ENCODE results near the gene CCDC68. TPM values are rescaled to one million over a fixed set of nuclear protein-coding genes. Genes with fewer than 3 reads are reported as not detected.
"Not testable (repeated sequence)": the region's sequence is repeated elsewhere in the genome, so short reads cannot be mapped to it uniquely, and the experiment has no call there.

CCDC68 gene
- total RNA-seq, 1 donor from 2014 or later = 5.1 TPM

GRCh38 chr18:54968807-54969206 is 9.5 kb upstream of the CCDC68 start:
- no peak overlapping the region for H3K4me3 ChIP-seq
- H3K36me3 ChIP-seq = no peaks in the 10 kb centered on the region
- no peak overlapping the region for H3K27ac ChIP-seq (replicated peaks)
- DNase-seq = no peak
- H3K9me3 ChIP-seq (replicated peaks) = peaks cover 9% of the 10 kb centered on the region
- intact Hi-C loops (cut with micrococcal nuclease) = no loop called here
- no peak for TF ChIP-seq CTCF (IDR thresholded peaks at IDR 0.05; ENCODE audit: borderline replicate concordance)
- H3K4me1 ChIP-seq = no peaks in the 10 kb centered on the region
- H3K27me3 ChIP-seq (ENCODE audit: low read depth) = peaks cover 5% of the 10 kb centered on the region

- H3K4me1 ChIP-seq; H3K27ac ChIP-seq (replicated peaks); DNase-seq; H3K27me3 ChIP-seq (ENCODE audit: low read depth); H3K4me3 ChIP-seq; H3K36me3 ChIP-seq; intact Hi-C loops (cut with micrococcal nuclease); H3K9me3 ChIP-seq (replicated peaks): not testable (repeated sequence)
Measured at GRCh38 chr18:54968237-54968636, 9.0 kb upstream of the CCDC68 start.

- Histone ChIP-seq H3K27ac (replicated peaks) (no peak overlapping the region), H3K27me3 (ENCODE audit: low read depth) (peaks cover 5% of the 10 kb centered on the region), H3K9me3 (replicated peaks) (peaks cover 9% of the 10 kb centered on the region), H3K4me3 (no peak overlapping the region), H3K4me1 (no peaks in the 10 kb centered on the region), H3K36me3 (no peaks in the 10 kb centered on the region)
- DNase-seq = no peak
- intact Hi-C loops (cut with micrococcal nuclease) = no loop called here
- no peak for TF ChIP-seq CTCF (IDR thresholded peaks at IDR 0.05; ENCODE audit: borderline replicate concordance)
Measured at GRCh38 chr18:54967786-54968185, 8.5 kb upstream of the CCDC68 start.

- peaks cover 3% of the 10 kb centered on the region for H3K4me1 ChIP-seq
- intact Hi-C loops (cut with micrococcal nuclease) = no loop called here
- no peak for DNase-seq
- H3K4me3 ChIP-seq = no peak overlapping the region
- no peaks in the 10 kb centered on the region for H3K36me3 ChIP-seq
- H3K27ac ChIP-seq (replicated peaks) = no peak overlapping the region
- peaks cover 23% of the 10 kb centered on the region for H3K27me3 ChIP-seq (ENCODE audit: low read depth)
- H3K9me3 ChIP-seq (replicated peaks) = no peaks in the 10 kb centered on the region
- TF ChIP-seq CTCF (IDR thresholded peaks at IDR 0.05; ENCODE audit: borderline replicate concordance) = no peak
Measured at GRCh38 chr18:54964741-54965140, 5.5 kb upstream of the CCDC68 start.

- Histone ChIP-seq H3K4me3 (no peak overlapping the region), H3K27ac (replicated peaks) (no peak overlapping the region), H3K27me3 (ENCODE audit: low read depth) (peaks cover 33% of the 10 kb centered on the region), H3K9me3 (replicated peaks) (no peaks in the 10 kb centered on the region), H3K36me3 (no peaks in the 10 kb centered on the region), H3K4me1 (peaks cover 13% of the 10 kb centered on the region)
- intact Hi-C loops (cut with micrococcal nuclease) = no loop called here
- TF ChIP-seq CTCF (IDR thresholded peaks at IDR 0.05; ENCODE audit: borderline replicate concordance) = no peak
- DNase-seq = no peak
Measured at GRCh38 chr18:54962919-54963645, 3.8 kb upstream of the CCDC68 start.

- DNase-seq = no peak
- H3K27ac ChIP-seq (replicated peaks) = no peak overlapping the region
- intact Hi-C loops (cut with micrococcal nuclease) = no loop called here
- no peak overlapping the region for H3K4me3 ChIP-seq
- H3K36me3 ChIP-seq = no peaks in the 10 kb centered on the region
- H3K4me1 ChIP-seq = peaks cover 13% of the 10 kb centered on the region
- no peaks in the 10 kb centered on the region for H3K9me3 ChIP-seq (replicated peaks)
- TF ChIP-seq CTCF (IDR thresholded peaks at IDR 0.05; ENCODE audit: borderline replicate concordance) = no peak
- peaks cover 33% of the 10 kb centered on the region for H3K27me3 ChIP-seq (ENCODE audit: low read depth)
Measured at GRCh38 chr18:54961868-54962267, 2.6 kb upstream of the CCDC68 start.

All from left ventricle myocardium inferior (tissue), 1 donor.